H1 (cell line): ENCODE data around the gene LRRC4C.

Source experiments
- CHD1 ChIP-seq: IDR thresholded peaks from 2 replicates; pipeline ENCODE4 v1.6.1; 2012; ENCODE audit warnings: low read depth, low read length, improper control_type of control experiment
- CTCF ChIP-seq, 3 experiments: IDR thresholded peaks; 1 replicate in 2 of 3; 2 replicates in 1 of 3; pipeline versions ENCODE4 v1.5.1 to v1.6.1; 2011; ENCODE audit warnings: low read length in 3 of 3, mild to moderate bottlenecking in 3 of 3, inconsistent platforms in 2 of 3, low read depth in 1 of 3, moderate library complexity in 1 of 3; ENCODE audit not compliant: insufficient read depth in 1 of 3; ENCODE audit errors: control extremely low read depth in 1 of 3
- E2F6 ChIP-seq: IDR thresholded peaks from 2 replicates; pipeline ENCODE4 v1.6.1; 2012; ENCODE audit warnings: inconsistent platforms
- EGR1 ChIP-seq: IDR thresholded peaks from 2 replicates; pipeline ENCODE4 v1.6.1; 2011; ENCODE audit warnings: low read depth, low read length, borderline replicate concordance
- EP300 ChIP-seq, 2 experiments: IDR thresholded peaks; 1 replicate in 1 of 2; 2 replicates in 1 of 2; pipeline ENCODE4 v1.6.1; 2011 to 2012; ENCODE audit warnings: low read depth in 2 of 2, low read length in 2 of 2, mild to moderate bottlenecking in 2 of 2, borderline replicate concordance in 1 of 2, inconsistent platforms in 1 of 2, moderate library complexity in 1 of 2
- POLR2A ChIP-seq, 2 experiments: IDR thresholded peaks; 1 replicate in 1 of 2; 2 replicates in 1 of 2; pipeline ENCODE4 v1.6.1; 2011; ENCODE audit warnings: low read depth in 2 of 2, low read length in 2 of 2, mild to moderate bottlenecking in 2 of 2; ENCODE audit errors: control extremely low read depth in 1 of 2
- POLR2AphosphoS5 ChIP-seq: IDR thresholded peaks from 2 replicates; pipeline ENCODE4 v1.6.1; 2011; ENCODE audit warnings: low read depth, low read length
- RAD21 ChIP-seq, 2 experiments: IDR thresholded peaks in 1 of 2; conservative IDR thresholded peaks in 1 of 2; 2 replicates each; pipeline ENCODE4 v1.6.1; 2011; ENCODE audit warnings: low read depth in 2 of 2, low read length in 2 of 2, improper control_type of control experiment in 1 of 2, inconsistent platforms in 1 of 2, mild to moderate bottlenecking in 1 of 2, moderate library complexity in 1 of 2
- YY1 ChIP-seq: IDR thresholded peaks from 2 replicates; pipeline ENCODE4 v1.6.1; 2011; ENCODE audit warnings: low read depth, mild to moderate bottlenecking, low read length

- TF ChIP-seq RAD21 (IDR thresholded peaks at IDR 0.05 in 1 of 2, conservative IDR thresholded peaks at IDR 0.05 in 1 of 2; ENCODE audit: low read depth in 2 of 2, low read length in 2 of 2) (peak; percentile 70), CTCF (IDR thresholded peaks at IDR 0.05; ENCODE audit: control extremely low read depth in 1 of 3, insufficient read depth in 1 of 3, low read depth in 1 of 3, low read length in 3 of 3) (peak in 2 of 3 experiments; percentile 19 to 35; a peak in 2 of 4 replicates), POLR2AphosphoS5 (no peak), YY1 (no peak), EGR1 (no peak), POLR2A (IDR thresholded peaks at IDR 0.05; ENCODE audit: control extremely low read depth in 1 of 2, low read depth in 2 of 2, low read length in 2 of 2) (no peak), E2F6 (no peak), EP300 (IDR thresholded peaks at IDR 0.05; ENCODE audit: borderline replicate concordance in 1 of 2, low read depth in 2 of 2, low read length in 2 of 2) (no peak), CHD1 (no peak)
Measured at GRCh38 chr11:40924915-40925314, 534.5 kb downstream of the LRRC4C start.
